Measurements from ENCODE around the gene GREB1. TPM values are rescaled to one million over a fixed set of nuclear protein-coding genes. Genes with fewer than 3 reads are reported as not detected.

GREB1 gene
- total and polyA plus RNA-seq, 2 of the 13 experiments (the other 11 are each of a cell fraction or from before 2014, with no cell fraction given): 31.3 to 61.2 TPM

GRCh38 chr2:11533278-11534070 is at the start of gene GREB1 (continued):
- TF ChIP-seq PAXIP1 (CRISPR knock-in tag; conservative IDR thresholded peaks at IDR 0.05): peak; percentile 94
- TF ChIP-seq PLRG1 (conservative IDR thresholded peaks at IDR 0.05): no peak
- 0 out of 2 replicates have a peak, but pooled peaks have one; percentile 44 for TF ChIP-seq HINFP (CRISPR knock-in tag; IDR thresholded peaks at IDR 0.05; ENCODE audit: low read depth)
- TF ChIP-seq POLR2G (IDR thresholded peaks at IDR 0.05; ENCODE audit: low read depth, low read length): no peak
- TF ChIP-seq ZNF704 (CRISPR knock-in tag; IDR thresholded peaks at IDR 0.05; ENCODE audit: borderline replicate concordance): no peak
- peak; percentile 59; the same call in 1 of the 2 replicates for TF ChIP-seq KDM3A (CRISPR knock-in tag; IDR thresholded peaks at IDR 0.05; ENCODE audit: low read depth)
- no peak for TF ChIP-seq HOXA9 (CRISPR knock-in tag; IDR thresholded peaks at IDR 0.05; ENCODE audit: borderline replicate concordance)
- TF ChIP-seq ZFP82 (CRISPR knock-in tag; IDR thresholded peaks at IDR 0.05; ENCODE audit: borderline replicate concordance): no peak
- TF ChIP-seq ZIK1 (CRISPR knock-in tag; IDR thresholded peaks at IDR 0.05; ENCODE audit: borderline replicate concordance, low read depth): no peak
- peak; percentile 94 for TF ChIP-seq ZNF331 (CRISPR knock-in tag; IDR thresholded peaks at IDR 0.05)
- TF ChIP-seq SKI (IDR thresholded peaks at IDR 0.05; ENCODE audit: partially characterized antibody): no peak
- TF ChIP-seq HMGXB4 (CRISPR knock-in tag; IDR thresholded peaks at IDR 0.05; ENCODE audit: borderline replicate concordance in 1 of 2, low read depth in 1 of 2): no peak
- no peak for TF ChIP-seq FOXP1 (IDR thresholded peaks at IDR 0.05)
- peak; percentile 92 for TF ChIP-seq FOXP1 (CRISPR knock-in tag; IDR thresholded peaks at IDR 0.05)
- TF ChIP-seq THAP11 (CRISPR knock-in tag; IDR thresholded peaks at IDR 0.05): no peak; the same call in 1 of the 2 replicates
- 0 out of 2 replicates have a peak, but pooled peaks have one; percentile 51 for TF ChIP-seq POGK (CRISPR knock-in tag; conservative IDR thresholded peaks at IDR 0.05)

Data from HepG2 (cell line).